ENCODE data around the gene ZNF438.
"Not testable (repeated sequence)": the region's sequence is repeated elsewhere in the genome, so short reads cannot be mapped to it uniquely, and the experiment has no call there.

GRCh38 chr10:31039006-31039405 lies 7.3 kb upstream of the ZNF438 start:
- TF ChIP-seq CTCF, POLR2A (IDR thresholded peaks at IDR 0.05): not testable (repeated sequence)
